Lung (tissue), 12 donors: ENCODE measurements around the gene TYMP. TPM values are rescaled to one million over a fixed set of nuclear protein-coding genes. Genes with fewer than 3 reads are reported as not detected.

Source experiments
- ATAC-seq: fragments of 200-7000 bp; cut with Tn5 transposase; one replicate; pipeline ENCODE4 v1.9.1; 2020; ENCODE audit warnings: moderate number of reproducible peaks; ENCODE audit not compliant: insufficient read depth, low FRiP score
- DNase-seq, 3 donors: peaks; one replicate each; pipeline ENCODE4 v3.0.0-alpha.2; 2013 to 2017
- H3K27ac ChIP-seq, 2 donors: one replicate each; pipeline ENCODE4 v1.5.1; 2013; ENCODE audit warnings: mild to moderate bottlenecking in 2 of 2, moderate library complexity in 2 of 2, control low read depth in 1 of 2, inconsistent platforms in 1 of 2, low read depth in 1 of 2, low read length in 1 of 2
- H3K27me3 ChIP-seq, 3 donors: one replicate each; pipeline ENCODE4 v1.5.1; 2013; ENCODE audit warnings: low read length in 2 of 3; ENCODE audit not compliant: control insufficient read depth in 3 of 3, insufficient read depth in 3 of 3
- H3K36me3 ChIP-seq, 4 donors: one replicate each; pipeline ENCODE4 v1.5.1; 2013; ENCODE audit warnings: low read length in 4 of 4, mild to moderate bottlenecking in 1 of 4, moderate library complexity in 1 of 4; ENCODE audit not compliant: control insufficient read depth in 4 of 4, insufficient read depth in 4 of 4
- H3K4me1 ChIP-seq, 5 donors: one replicate each; pipeline ENCODE4 v1.5.1; 2013; ENCODE audit warnings: low read length in 5 of 5, mild to moderate bottlenecking in 2 of 5, moderate library complexity in 1 of 5; ENCODE audit not compliant: control insufficient read depth in 5 of 5, insufficient read depth in 5 of 5
- H3K4me3 ChIP-seq: one replicate; pipeline ENCODE4 v1.5.1; 2013; ENCODE audit warnings: mild to moderate bottlenecking, control low read depth, moderate library complexity
- H3K9ac ChIP-seq, 2 donors: one replicate each; pipeline ENCODE4 v1.5.1; 2013; ENCODE audit warnings: low read length in 2 of 2, control low read depth in 1 of 2; ENCODE audit not compliant: insufficient read depth in 1 of 2
- H3K9me3 ChIP-seq, 4 donors: one replicate each; pipeline ENCODE4 v1.5.1; 2013; ENCODE audit warnings: low read length in 3 of 4, mild to moderate bottlenecking in 1 of 4, moderate library complexity in 1 of 4; ENCODE audit not compliant: control insufficient read depth in 4 of 4, insufficient read depth in 3 of 4
- WGBS, 2 donors: extraction: QIAGEN DNeasy Blood & Tissue Kit; methylation state at CpG; one replicate each; pipeline ENCODE4 v1.1.7; 2013; 5-methylcytosine and 5-hydroxymethylcytosine counted together
- polyA plus RNA-seq, 2 donors: library from polyadenylated mRNA; stranded (reverse); fragments of 200-250 nt; gene quantifications; one replicate each; pipeline ENCODE4 v1.2.1, GENCODE V29; 2013
- total RNA-seq, 2 donors: library from RNA; depleted of rRNA in 1 of 2; stranded (reverse); fragments of >200 nt in 1 of 2; gene quantifications; one replicate each; pipeline ENCODE4 v1.2.1, GENCODE V29; 2014 to 2021
- TF ChIP-seq, protein P1 (sequence below): IDR thresholded peaks from 2 replicates; pipeline ENCODE4 v1.5.1; 2012; ENCODE audit warnings: mild to moderate bottlenecking; ENCODE audit errors: control extremely low read depth, extremely low read depth
- donor health status: control.
- donor health status: control.
- donor health status: Bipolar disorder and iron deficiency.
- donor health status: healthy.
- donor health status: DM: yes; HTN: yes; CAD: no.

The TYMP gene
- total and polyA plus RNA-seq, 4 donors, result 52.7 to 641 (median 233) TPM

- H3K9ac ChIP-seq, result no peak overlapping the region
- no peaks in the 10 kb centered on the region for H3K4me1 ChIP-seq
- ATAC-seq (no peak), DNase-seq (no peak)
- H3K36me3 ChIP-seq, result peaks cover 0 to 8% (median 0%) of the 10 kb centered on the region in 4 donors
- peaks cover 0 to 8% (median 2%) of the 10 kb centered on the region in 3 donors for H3K27me3 ChIP-seq
- no peaks in the 10 kb centered on the region for H3K9me3 ChIP-seq
- TF ChIP-seq, protein P1, sequence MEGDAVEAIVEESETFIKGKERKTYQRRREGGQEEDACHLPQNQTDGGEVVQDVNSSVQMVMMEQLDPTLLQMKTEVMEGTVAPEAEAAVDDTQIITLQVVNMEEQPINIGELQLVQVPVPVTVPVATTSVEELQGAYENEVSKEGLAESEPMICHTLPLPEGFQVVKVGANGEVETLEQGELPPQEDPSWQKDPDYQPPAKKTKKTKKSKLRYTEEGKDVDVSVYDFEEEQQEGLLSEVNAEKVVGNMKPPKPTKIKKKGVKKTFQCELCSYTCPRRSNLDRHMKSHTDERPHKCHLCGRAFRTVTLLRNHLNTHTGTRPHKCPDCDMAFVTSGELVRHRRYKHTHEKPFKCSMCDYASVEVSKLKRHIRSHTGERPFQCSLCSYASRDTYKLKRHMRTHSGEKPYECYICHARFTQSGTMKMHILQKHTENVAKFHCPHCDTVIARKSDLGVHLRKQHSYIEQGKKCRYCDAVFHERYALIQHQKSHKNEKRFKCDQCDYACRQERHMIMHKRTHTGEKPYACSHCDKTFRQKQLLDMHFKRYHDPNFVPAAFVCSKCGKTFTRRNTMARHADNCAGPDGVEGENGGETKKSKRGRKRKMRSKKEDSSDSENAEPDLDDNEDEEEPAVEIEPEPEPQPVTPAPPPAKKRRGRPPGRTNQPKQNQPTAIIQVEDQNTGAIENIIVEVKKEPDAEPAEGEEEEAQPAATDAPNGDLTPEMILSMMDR, result no peak
- no peak overlapping the region for H3K27ac ChIP-seq
- WGBS, 2 donors, result 93 to 95% methylated on average over 11 of the region's 11 CpGs
- no peak overlapping the region for H3K4me3 ChIP-seq
Observed at GRCh38 chr22:50572965-50573364, 43.2 kb upstream of the TYMP start.

- TF ChIP-seq, protein P1, result no peak
- Histone ChIP-seq H3K27ac (no peak overlapping the region), H3K27me3 (peaks cover 0 to 1% (median 0%) of the 10 kb centered on the region in 3 donors), H3K4me3 (no peak overlapping the region), H3K36me3 (peaks cover 0 to 8% (median 0%) of the 10 kb centered on the region in 4 donors), H3K9me3 (no peaks in the 10 kb centered on the region), H3K9ac (no peak overlapping the region), H3K4me1 (no peaks in the 10 kb centered on the region)
- ATAC-seq (no peak), DNase-seq (no peak)
- 90 to 94% methylated on average over 26 of the region's 26 CpGs for WGBS, 2 donors
Observed at GRCh38 chr22:50571264-50572175, 41.7 kb upstream of the TYMP start.

- Histone ChIP-seq H3K4me3 (no peak overlapping the region), H3K27me3 (no peaks in the 10 kb centered on the region), H3K4me1 (no peaks in the 10 kb centered on the region), H3K9me3 (no peaks in the 10 kb centered on the region), H3K27ac (no peak overlapping the region), H3K9ac (no peak overlapping the region), H3K36me3 (peaks cover 0 to 8% (median 0%) of the 10 kb centered on the region in 4 donors)
- no peak for DNase-seq
- ATAC-seq, result no peak
- TF ChIP-seq, protein P1, result no peak
- WGBS, 2 donors, result 94 to 96% methylated on average over 12 of the region's 12 CpGs
Observed at GRCh38 chr22:50570861-50571260, 41.0 kb upstream of the TYMP start.
